MM.1S (cell line): ENCODE data around the gene TMCO4.
A peak's percentile ranks its signal among the peaks of the same experiment; 100 is the strongest.

Experiments
- DNase-seq: peaks from one replicate; pipeline ENCODE4 v3.0.0-alpha.2; 2015
- H2AFZ ChIP-seq: fragments of 300-600 bp; sonication (generic); 2 replicates; pipeline ENCODE4 v1.6.0; 2016; ENCODE audit warnings: antibody characterized with exemption, low read length
- H3F3A ChIP-seq: fragments of 300-600 bp; sonication (generic); 2 replicates; pipeline ENCODE4 v1.6.1; 2016; ENCODE audit warnings: mild to moderate bottlenecking, antibody characterized with exemption, low read length, moderate library complexity, mixed read lengths; ENCODE audit not compliant: insufficient read depth
- H3K27ac ChIP-seq: fragments of 300-600 bp; sonication (generic); 2 replicates; pipeline ENCODE4 v1.5.1; 2016; ENCODE audit warnings: mild to moderate bottlenecking, low read length
- H3K27me3 ChIP-seq: fragments of 300-600 bp; sonication (generic); replicated peaks from 2 replicates; pipeline ENCODE4 v1.6.0; 2016; ENCODE audit warnings: low read length; ENCODE audit not compliant: insufficient read depth
- H3K36me3 ChIP-seq: fragments of 300-600 bp; sonication (generic); replicated peaks from 2 replicates; pipeline ENCODE4 v1.6.1; 2016; ENCODE audit warnings: mild to moderate bottlenecking, low read length, mixed read lengths; ENCODE audit not compliant: insufficient read depth
- H3K4me1 ChIP-seq: fragments of 300-600 bp; sonication (generic); 2 replicates; pipeline ENCODE4 v1.6.1; 2016; ENCODE audit warnings: low read length, mixed read lengths
- H3K4me2 ChIP-seq: fragments of 300-600 bp; sonication (generic); 2 replicates; pipeline ENCODE4 v1.6.0; 2016; ENCODE audit warnings: low read depth, low read length
- H3K4me3 ChIP-seq: fragments of 300-600 bp; sonication (generic); 2 replicates; pipeline ENCODE4 v1.5.1; 2016; ENCODE audit warnings: low read length, mixed read lengths
- H3K79me2 ChIP-seq: fragments of 300-600 bp; sonication (generic); 2 replicates; pipeline ENCODE4 v1.6.1; 2016; ENCODE audit warnings: mixed run types, low read length, mixed read lengths
- H3K9ac ChIP-seq: fragments of 300-600 bp; sonication (generic); 2 replicates; pipeline ENCODE4 v1.6.1; 2016; ENCODE audit warnings: low read length, mixed read lengths
- H3K9me2 ChIP-seq: fragments of 300-600 bp; sonication (generic); replicated peaks from 2 replicates; pipeline ENCODE4 v1.6.1; 2016; ENCODE audit warnings: mild to moderate bottlenecking, low read length, mixed read lengths; ENCODE audit not compliant: insufficient read depth
- H3K9me3 ChIP-seq: fragments of 300-600 bp; sonication (generic); replicated peaks from 2 replicates; pipeline ENCODE4 v1.6.1; 2016; ENCODE audit warnings: mild to moderate bottlenecking, low read length, mixed read lengths; ENCODE audit not compliant: insufficient read depth
- H4K20me1 ChIP-seq: fragments of 300-600 bp; sonication (generic); 2 replicates; pipeline ENCODE4 v1.6.1; 2016; ENCODE audit warnings: mild to moderate bottlenecking, low read length, moderate library complexity, mixed read lengths; ENCODE audit not compliant: insufficient read depth
- CTCF ChIP-seq: fragments of 300-600 bp; sonication (generic); IDR thresholded peaks from 2 replicates; pipeline ENCODE4 v1.5.1; 2016; ENCODE audit warnings: antibody characterized with exemption, low read length, mixed read lengths
- EZH2 ChIP-seq: fragments of 300-600 bp; sonication (generic); optimal IDR thresholded peaks from 2 replicates; pipeline ENCODE3; 2017; ENCODE audit warnings: low read depth, mild to moderate bottlenecking, antibody characterized with exemption, low read length, mixed read lengths
- EZH2phosphoT487 ChIP-seq: fragments of 300-600 bp; sonication (generic); IDR thresholded peaks from 2 replicates; pipeline ENCODE4 v1.6.1; 2018; ENCODE audit warnings: antibody characterized with exemption, low read length

TMCO4 gene

GRCh38 chr1:19661721-19662228, 137.9 kb downstream of the TMCO4 start:
- peak; percentile 39 for DNase-seq
- Histone ChIP-seq H3K4me1 (no peaks in the 10 kb centered on the region; the same call in 1 of the 2 replicates), H3K9me2 (no peaks in the 10 kb centered on the region), H3K79me2 (no peaks in the 10 kb centered on the region), H3K4me3 (no peak overlapping the region), H3K27me3 (peaks cover 51% of the 10 kb centered on the region), H4K20me1 (no peaks in the 10 kb centered on the region), H3K9ac (no peak overlapping the region), H3K27ac (no peak overlapping the region), H3F3A (no peaks in the 10 kb centered on the region), H2AFZ (no peak overlapping the region), H3K4me2 (no peak overlapping the region), H3K9me3 (no peaks in the 10 kb centered on the region), H3K36me3 (no peaks in the 10 kb centered on the region)
- no peak for TF ChIP-seq EZH2phosphoT487
- TF ChIP-seq CTCF = peak; percentile 69

- Histone ChIP-seq H3K4me3 (no peak overlapping the region), H2AFZ (no peak overlapping the region), H3K27ac (no peak overlapping the region), H3K79me2 (no peaks in the 10 kb centered on the region), H3F3A (no peaks in the 10 kb centered on the region), H3K9ac (no peak overlapping the region), H3K9me2 (no peaks in the 10 kb centered on the region), H3K4me1 (no peaks in the 10 kb centered on the region; the same call in 1 of the 2 replicates), H3K36me3 (no peaks in the 10 kb centered on the region), H3K9me3 (no peaks in the 10 kb centered on the region), H3K4me2 (no peak overlapping the region), H3K27me3 (peaks cover 45% of the 10 kb centered on the region), H4K20me1 (no peaks in the 10 kb centered on the region)
- DNase-seq = no peak
- TF ChIP-seq EZH2 (no peak), CTCF (no peak), EZH2phosphoT487 (no peak)
Measured at GRCh38 chr1:19658186-19658585, 141.5 kb downstream of the TMCO4 start.

- TF ChIP-seq CTCF (no peak), EZH2phosphoT487 (no peak), EZH2 (no peak)
- peaks cover 39% of the 10 kb centered on the region for H3K27me3 ChIP-seq
- no peak overlapping the region for H3K4me3 ChIP-seq
- no peaks in the 10 kb centered on the region for H3K9me3 ChIP-seq
- no peaks in the 10 kb centered on the region for H3F3A ChIP-seq
- H3K4me1 ChIP-seq = no peaks in the 10 kb centered on the region; the same call in 1 of the 2 replicates
- no peak overlapping the region for H3K4me2 ChIP-seq
- H4K20me1 ChIP-seq = no peaks in the 10 kb centered on the region
- no peaks in the 10 kb centered on the region for H3K9me2 ChIP-seq
- H3K79me2 ChIP-seq = no peaks in the 10 kb centered on the region
- DNase-seq = no peak
- no peak overlapping the region for H2AFZ ChIP-seq
- H3K36me3 ChIP-seq = no peaks in the 10 kb centered on the region
- no peak overlapping the region for H3K9ac ChIP-seq
- no peak overlapping the region for H3K27ac ChIP-seq
Measured at GRCh38 chr1:19657511-19657910, 142.2 kb downstream of the TMCO4 start.
